GM10847 (cell line): ENCODE measurements around the gene FOXC2.

Experiments used
- POLR2A ChIP-seq: IDR thresholded peaks from 2 replicates; pipeline ENCODE4 v1.6.1; 2011; ENCODE audit not compliant: insufficient read length; ENCODE audit errors: extremely low read depth

FOXC2 gene

DNA sequence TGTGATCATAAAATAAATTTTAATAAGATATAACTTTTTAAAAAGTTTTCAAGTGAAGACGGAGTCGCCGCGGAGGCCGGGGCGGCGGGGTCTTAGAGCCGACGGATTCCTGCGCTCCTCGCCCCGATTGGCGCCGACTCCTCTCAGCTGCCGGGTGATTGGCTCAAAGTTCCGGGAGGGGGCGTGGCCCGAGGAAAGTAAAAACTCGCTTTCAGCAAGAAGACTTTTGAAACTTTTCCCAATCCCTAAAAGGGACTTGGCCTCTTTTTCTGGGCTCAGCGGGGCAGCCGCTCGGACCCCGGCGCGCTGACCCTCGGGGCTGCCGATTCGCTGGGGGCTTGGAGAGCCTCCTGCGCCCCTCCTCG is at the start of gene FOXC2:
Gene FOXC2, plus strand, starts transcription at position 229 of the 365 bp plus-strand sequence. CDS start 507 bp downstream, outside the sequence.
- TF ChIP-seq POLR2A = no peak

DNA sequence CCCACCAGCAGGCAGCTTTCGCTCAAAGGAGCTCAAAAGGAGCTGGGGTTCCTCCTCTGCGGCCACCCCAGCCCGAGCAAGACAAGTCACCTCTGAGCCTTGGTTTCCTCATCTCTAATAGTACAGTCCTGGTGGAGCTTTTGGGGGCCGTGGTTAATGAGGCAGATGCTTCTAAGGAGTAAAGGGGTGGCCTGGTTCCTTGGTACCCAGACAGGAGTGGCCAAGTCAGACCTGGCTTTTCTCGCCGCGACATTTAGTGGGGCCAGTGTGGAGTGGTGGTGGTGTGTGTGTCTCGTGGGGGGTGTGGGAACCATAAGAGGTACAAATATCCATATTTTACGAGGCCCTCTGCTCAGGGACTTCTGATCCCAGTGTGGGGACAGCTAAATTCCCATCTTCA is 49.6 kb upstream of the FOXC2 start:
- no peak for TF ChIP-seq POLR2A

DNA sequence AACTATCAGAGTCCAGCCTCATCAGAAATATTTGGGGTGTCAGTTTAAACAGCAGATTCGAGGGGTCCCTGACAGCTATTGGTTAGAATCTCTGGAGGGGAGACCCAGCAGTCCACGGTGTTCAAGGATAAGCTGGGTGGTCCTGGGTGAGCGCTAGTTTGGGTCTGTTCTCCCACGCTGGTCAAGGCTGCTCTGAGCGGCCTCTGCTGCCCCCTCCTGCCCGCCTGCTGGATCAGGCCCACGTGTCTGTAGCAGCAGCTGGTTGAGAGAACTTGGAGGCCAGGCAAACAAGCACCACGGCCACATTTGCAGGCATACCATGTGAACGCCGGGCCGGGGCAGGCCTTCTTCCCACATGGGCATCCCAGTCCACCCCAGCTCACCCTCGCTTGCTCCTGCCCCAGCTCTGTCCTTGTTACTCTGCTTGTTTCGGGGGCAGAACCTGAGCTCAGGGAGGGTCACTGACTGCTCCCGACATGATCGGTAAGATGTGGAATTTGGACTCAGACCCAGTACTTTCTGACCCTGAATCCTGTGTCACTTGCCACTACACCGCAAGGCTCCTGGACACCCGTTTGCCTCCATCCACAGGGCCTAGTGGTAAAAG is 48.9 kb upstream of the FOXC2 start:
- no peak for TF ChIP-seq POLR2A

DNA sequence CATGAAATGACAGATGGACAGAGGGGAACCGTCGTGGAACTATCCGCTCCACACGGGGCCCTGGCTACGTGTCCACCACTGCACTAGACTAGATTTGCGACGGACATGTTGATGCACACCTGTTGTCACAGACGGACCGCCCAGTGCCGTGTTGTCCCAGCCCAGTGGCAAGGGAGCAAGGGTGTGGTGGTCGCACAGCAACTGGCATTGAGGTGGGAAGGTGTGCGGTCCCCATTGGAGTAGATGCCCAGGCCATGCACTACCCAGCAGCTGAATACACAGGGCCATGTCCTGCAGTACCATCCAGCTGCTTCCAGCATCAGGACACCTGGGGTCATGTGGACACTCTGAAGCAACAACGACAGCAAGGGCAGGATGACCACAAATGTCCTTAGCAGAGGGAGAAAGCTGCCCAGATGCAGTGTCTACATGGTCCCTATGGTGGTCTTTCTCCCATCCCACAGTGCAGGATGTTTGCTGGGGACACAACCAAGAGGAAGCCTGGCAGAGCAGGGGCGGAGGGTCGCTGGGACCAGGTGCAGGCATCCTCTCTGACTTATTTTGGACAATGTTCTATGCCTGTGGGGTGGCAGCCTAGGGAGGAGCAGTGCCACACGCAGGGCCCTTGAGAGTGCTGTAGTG is 47.5 kb upstream of the FOXC2 start:
- TF ChIP-seq POLR2A = no peak

DNA sequence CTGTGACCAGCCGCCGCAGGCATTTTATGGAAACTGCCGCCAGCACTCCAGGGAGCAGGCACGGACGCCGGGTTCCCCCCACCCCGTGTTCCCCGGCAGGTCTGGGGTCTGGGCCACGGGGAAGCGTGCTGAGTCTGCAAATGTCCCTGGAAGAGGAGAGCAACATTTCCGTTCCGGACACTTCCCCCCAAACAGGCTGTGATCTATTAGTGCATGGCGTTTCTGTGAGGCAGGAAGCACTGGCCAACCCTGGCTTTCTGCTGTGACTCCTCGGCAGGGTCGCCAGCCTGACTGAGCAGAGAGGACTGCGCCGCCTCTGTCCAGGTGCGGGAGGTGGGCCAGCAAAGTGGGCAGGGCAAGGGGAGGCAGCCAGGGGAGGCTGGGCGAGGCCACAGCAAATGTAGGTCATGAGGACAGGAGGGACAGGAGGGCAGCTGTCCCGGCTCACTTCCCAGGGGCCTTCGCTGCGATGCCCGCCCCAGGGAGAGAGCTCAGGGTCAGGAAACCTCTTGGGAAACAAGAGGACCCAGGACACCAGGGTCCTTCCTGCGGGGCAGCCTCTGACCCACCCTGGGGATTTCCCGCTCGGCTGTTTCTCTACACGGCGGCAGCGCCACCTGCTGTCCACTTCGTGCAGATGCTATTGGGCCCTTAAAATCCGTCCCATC is 46.8 kb upstream of the FOXC2 start:
- TF ChIP-seq POLR2A = no peak

DNA sequence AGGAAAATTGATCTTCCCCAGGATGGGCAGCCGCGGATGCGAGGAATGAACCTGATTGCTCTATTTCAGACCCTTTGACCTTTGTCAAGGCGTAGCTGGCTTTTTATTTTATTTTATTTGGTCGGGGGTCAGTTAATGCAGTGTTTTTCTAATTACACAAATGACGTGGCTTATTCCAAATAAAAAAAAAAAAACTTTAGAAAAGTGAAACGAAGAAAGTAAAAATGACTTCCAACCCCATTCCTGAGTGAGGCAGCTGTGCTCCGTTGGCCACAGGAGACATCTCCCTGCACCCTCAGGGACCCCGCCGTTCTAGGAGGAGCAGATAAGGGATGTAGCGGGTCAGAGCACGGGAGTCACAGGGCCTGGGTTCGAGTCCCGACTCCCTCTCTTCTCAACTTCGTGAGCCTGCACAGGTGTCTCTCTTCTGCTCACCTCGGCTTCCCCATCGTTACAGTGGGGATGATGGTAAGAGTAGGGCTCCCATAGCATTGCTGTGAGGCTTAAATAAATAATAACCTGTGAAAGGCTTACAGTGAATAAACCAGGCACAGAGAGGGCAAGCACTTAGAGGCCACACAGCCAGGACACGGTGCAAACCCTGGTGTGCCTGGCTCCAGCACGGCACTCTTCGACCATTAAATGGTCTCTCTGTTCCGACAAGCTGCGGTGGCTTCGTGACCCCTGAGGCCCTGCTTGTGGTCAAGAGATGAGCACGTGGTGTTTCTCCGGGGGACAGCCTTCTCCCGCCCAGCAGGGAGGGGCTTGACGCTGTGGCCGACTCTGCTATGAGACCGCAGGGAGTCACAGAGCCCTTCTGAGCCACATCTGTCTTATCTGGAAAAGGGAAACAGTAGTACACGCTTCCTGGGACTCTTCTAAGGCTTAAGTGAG is 46.1 kb upstream of the FOXC2 start:
- no peak for TF ChIP-seq POLR2A

DNA sequence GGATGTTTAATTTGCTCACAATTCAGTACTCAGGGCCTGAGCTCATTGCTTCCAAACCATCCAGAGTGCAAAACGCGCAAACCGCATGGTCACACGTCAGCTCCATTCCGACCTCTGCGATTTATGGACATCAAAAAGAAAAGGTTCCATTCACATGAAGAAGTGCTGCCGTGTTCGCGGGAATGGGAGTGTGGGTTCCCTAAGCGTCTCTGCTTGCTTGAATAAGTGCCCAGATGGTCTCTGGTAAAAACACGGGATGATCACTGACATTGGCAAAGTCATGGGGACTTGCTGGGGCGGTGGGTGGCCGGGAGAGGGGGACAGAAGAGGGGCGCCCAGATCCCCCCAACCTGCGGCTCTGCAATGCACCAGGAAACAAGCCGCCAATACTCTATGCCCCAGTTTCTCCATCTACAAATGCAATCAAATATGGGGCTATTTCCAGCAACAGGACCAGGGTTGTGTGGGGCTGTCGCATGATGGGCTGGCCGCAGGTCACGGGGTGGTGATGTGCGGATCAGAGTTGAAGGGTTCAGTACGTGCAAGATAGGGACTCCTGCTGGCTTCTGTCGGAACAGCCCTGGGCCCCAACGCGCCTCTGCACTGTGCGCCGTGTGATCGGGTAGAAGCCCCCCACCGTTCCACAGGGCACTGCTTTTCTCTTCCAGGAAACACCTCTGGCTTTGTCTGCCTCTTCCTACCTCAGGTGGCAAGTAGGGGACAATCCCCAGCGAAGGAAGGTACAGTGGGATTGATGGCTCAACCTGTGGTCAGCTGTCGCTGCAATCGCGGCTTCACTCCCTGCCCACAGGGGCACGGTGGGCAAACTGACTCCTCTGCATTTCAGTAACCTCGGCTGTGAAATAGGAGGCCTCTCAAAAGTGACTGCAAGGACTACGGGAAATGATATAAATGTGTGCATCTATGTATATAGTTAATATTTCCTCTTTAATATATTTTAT is 45.1 kb upstream of the FOXC2 start:
- no peak for TF ChIP-seq POLR2A

DNA sequence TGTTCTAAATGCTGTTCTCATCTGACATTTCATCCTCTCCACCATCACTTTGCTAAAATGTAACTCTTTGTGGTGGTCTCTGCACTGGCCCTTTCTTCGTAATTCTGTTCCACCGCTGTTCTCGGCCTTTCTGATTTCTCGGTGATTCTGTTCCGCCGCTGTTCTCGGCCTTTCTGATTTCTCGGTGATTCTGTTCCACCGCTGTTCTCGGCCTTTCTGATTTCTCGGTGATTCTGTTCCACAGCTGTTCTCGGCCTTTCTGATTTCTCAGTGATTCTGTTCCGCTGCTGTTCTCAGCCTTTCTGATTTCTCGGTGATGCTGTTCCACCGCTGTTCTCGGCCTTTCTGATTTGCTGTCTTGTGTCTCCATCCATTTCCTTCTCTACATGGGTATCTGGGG is 44.0 kb upstream of the FOXC2 start:
- no peak for TF ChIP-seq POLR2A

DNA sequence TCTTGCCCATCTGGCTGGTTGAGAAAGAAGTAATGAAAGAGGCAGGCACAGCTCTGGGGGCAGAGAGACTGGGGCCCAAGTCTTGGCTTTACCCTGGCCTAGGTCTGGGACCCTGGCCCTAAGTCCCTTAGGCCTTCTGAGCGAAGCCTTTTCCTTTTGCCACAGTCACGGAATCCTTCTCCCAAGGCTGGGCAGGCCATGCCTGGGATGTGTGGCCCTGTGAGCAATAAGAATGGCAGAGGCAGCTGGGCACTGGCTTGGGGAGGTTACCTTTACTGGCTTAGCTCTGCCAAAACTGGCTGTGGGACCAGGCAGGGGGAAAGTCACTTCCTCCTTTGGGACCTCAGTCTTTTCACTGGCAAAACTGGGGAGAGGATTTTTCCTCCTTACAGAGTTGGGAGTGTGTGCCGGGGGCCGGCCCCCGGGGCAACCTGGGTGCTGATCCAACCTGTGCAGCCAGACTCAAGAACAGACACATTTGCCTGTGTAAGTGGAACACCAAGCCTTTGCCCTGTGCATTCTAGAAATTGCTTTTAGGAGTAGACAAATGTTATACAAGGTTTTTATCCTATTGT is 43.4 kb upstream of the FOXC2 start:
- no peak for TF ChIP-seq POLR2A

DNA sequence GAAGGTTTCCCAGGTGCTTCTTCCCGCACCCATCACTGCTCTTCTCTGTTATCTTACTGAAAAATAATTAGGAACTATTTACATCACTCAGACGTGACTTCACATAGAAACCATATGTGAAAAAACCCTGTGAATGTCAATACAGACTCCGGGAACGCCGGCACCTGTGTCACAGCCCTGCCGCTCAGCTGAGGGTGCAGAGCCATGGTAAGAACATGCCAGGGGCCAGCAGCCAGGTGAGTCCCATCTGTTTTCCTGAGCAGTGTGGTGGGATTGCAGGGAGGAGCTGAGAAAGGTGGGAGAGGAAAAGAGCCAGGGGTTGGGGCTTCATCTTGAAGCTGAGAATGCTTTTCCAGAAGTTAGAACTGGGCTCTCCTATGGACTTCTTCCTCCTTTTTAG is 42.6 kb upstream of the FOXC2 start:
- no peak for TF ChIP-seq POLR2A

DNA sequence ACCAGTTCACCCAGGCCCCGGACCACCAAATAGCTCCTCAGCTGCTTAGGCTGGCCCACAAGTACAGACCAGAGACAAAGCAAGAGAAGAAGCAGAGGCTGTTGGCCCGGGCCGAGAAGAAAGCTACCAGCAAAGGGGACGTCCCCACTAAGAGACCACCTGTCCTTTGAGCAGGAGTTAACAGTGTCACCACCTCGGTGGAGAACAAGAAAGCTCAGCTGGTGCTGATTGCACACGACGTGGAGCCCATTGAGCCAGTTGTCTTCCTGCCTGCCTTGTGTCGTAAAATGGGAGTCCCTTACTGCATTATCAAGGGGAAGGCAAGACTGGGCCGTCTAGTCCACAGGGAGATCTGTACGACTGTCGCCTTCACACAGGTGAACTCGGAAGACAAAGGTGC is 40.9 kb upstream of the FOXC2 start:
- no peak for TF ChIP-seq POLR2A

DNA sequence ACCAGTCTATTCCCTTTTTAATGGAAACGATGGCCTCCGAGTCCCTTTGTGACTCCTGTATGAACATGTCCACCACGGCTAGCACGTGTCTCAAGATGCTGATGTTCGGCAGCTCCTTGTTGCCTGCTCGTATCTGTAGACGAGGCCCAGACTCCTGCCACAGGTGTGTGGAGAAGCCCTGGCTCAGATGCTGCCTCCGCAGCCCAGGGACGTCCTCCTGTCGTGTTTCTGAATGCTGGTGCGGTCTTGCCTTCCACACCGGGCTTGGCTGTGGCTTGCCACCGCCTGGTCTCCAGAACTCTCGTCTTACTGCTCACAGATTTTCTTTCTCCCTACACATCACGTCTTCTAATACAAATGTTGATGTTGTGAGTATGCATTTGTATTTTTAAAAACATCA is 39.3 kb upstream of the FOXC2 start:
- TF ChIP-seq POLR2A = no peak

DNA sequence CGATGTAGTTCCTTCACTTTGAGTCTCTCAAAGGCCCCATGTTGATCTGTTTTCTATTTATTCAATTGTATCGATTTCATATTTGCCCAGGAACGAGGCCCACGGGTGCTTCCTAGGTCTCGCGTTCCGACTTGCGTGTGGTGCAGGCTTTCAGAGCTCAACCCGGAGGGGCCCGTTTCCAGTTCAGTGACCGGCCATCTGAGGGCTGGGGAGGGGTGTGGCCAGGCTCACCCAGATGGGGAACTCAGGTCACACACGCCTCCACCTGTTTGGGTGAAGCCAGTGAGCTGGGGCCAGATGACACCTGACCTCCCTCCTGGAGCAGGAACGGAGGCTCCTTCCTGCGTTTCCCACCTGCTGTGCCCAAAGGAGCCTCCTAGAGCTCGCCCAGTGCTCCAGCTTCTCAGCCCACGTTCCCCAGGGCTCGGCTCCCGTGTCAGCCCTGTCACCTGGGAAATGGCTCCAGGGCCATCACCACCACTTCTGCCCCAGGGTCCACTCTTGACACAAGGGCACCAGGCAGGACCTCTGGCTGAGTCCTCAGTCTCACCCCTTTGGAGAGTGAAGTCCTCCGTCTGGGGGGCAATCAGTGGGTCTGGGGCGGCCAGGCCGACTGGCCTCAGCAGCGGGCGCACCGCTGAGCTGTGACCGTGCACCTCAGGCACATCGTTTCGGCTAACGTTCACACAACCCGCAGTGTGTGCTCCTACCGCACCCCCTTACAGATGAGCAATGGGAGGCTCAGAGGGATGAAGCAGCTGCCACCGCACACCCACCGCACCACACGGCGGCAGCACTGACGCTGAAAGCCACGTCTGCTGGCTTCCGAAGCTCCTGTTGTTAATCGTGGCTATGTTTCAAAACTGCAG is 38.3 kb upstream of the FOXC2 start:
- TF ChIP-seq POLR2A = no peak

DNA sequence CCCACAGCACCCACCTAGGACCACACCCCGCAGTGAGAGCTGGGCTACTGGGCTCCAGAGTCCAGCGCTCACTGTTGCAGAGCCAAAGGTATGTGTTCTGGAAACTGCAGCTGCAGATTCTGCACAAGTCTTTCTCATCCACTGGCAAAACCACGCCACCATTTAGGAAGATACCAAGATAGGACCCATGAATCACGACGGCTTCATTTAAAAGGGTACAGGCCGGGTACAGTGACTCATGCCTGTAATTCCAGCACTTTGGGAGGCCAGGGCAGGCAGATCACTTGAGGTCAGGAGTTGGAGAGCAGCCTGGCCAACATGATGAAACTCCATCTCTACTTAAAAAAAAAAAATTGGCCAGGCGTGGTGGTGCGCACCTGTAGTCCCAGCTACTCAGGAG is 37.5 kb upstream of the FOXC2 start:
- TF ChIP-seq POLR2A = no peak
